Tibial nerve (tissue), 4 donors: Measurements from ENCODE around the gene PRKACB. TPM values are rescaled to one million over a fixed set of nuclear protein-coding genes. Genes with fewer than 3 reads are reported as not detected.

Experiments used
- DNase-seq, 2 donors: peaks; one replicate each; pipeline ENCODE4 v3.0.0-alpha.2; 2019; ENCODE audit warnings: low spot score in 2 of 2
- H3K27ac ChIP-seq, 4 donors: fragments of 200-600 bp; sonication (generic) in 3 of 4; one replicate each; pipeline ENCODE4 v1.5.1; 2017 to 2019; ENCODE audit warnings: mild to moderate bottlenecking in 1 of 4
- H3K27me3 ChIP-seq, 2 donors: fragments of 200-600 bp; sonication (generic) in 1 of 2; one replicate each; pipeline versions ENCODE4 v1.5.1 to v1.6.0; 2017 to 2019
- H3K36me3 ChIP-seq, 3 donors: fragments of 200-600 bp; sonication (generic); one replicate each; pipeline ENCODE4 v1.5.1; 2018 to 2019
- H3K4me1 ChIP-seq, 4 donors: fragments of 200-600 bp; sonication (generic) in 3 of 4; one replicate each; pipeline ENCODE4 v1.5.1; 2017 to 2019
- H3K4me3 ChIP-seq, 4 donors: fragments of 200-600 bp; sonication (generic) in 3 of 4; one replicate each; pipeline ENCODE4 v1.5.1; 2017 to 2019; ENCODE audit warnings: mild to moderate bottlenecking in 1 of 4, moderate library complexity in 1 of 4
- H3K9me3 ChIP-seq, 4 donors: fragments of 200-600 bp; sonication (generic) in 3 of 4; one replicate each; pipeline ENCODE4 v1.5.1; 2017 to 2019
- EP300 ChIP-seq, 2 donors: sonication (generic); formaldehyde crosslinking; IDR thresholded peaks; one replicate each; pipeline ENCODE4 v1.6.1; 2017; ENCODE audit warnings: antibody characterized with exemption in 2 of 2, mild to moderate bottlenecking in 1 of 2
- POLR2A ChIP-seq, 2 donors: fragments of 450-650 bp; IDR thresholded peaks; one replicate each; pipeline ENCODE4 v1.6.1; 2017; ENCODE audit warnings: antibody characterized with exemption in 2 of 2, mild to moderate bottlenecking in 2 of 2, moderate library complexity in 2 of 2
- WGBS, 2 donors: methylation state at CpG; one replicate each; pipeline ENCODE4 v1.1.5; 2018; 5-methylcytosine and 5-hydroxymethylcytosine counted together
- total RNA-seq, 4 donors: library from RNA; depleted of rRNA; stranded (reverse); fragments of >200 nt; gene quantifications; one replicate each; pipeline ENCODE4 v1.1.0, GENCODE V29; 2016
- TF ChIP-seq, protein P1 (sequence below), 5 experiments: fragments of 200-600 bp in 3 of 5; fragments of 450-650 bp in 2 of 5; sonication (generic) in 3 of 5; IDR thresholded peaks; one replicate each; pipeline ENCODE4 v1.5.1; 2016 to 2019; ENCODE audit warnings: antibody characterized with exemption in 5 of 5, mild to moderate bottlenecking in 3 of 5, moderate library complexity in 2 of 5

The PRKACB gene
- total RNA-seq, 4 donors from 2014 or later: 13.4 to 17.3 (median 15.3) TPM

DNA sequence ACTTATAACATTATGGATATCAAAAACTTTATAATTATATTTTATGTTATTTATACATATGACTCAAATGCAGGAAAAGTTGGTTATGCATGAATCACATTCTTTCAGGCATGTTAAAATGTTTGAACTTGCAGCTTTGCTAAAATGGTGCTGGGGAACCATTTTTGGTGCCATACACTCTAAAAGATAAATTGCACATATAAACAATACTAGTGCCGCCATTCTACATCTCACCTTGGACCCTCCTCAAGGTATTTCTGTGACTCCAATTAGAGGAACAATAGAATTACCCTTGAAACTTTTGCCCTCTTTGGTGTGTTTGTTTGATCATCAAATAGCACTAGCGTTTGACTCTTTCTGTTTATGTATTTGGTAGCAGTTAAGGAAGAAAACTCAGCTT lies 997 bp downstream of the PRKACB start:
- DNase-seq: no peak
- Histone ChIP-seq H3K9me3 (no peaks in the 10 kb centered on the region), H3K36me3 (no peaks in the 10 kb centered on the region), H3K27ac (peak overlapping the region in 3 of 4 donors; percentile 32 to 60 (median 59)), H3K27me3 (no peaks in the 10 kb centered on the region), H3K4me1 (peaks cover 0 to 10% (median 5%) of the 10 kb centered on the region in 4 donors), H3K4me3 (peak overlapping the region in 2 of 4 donors; percentile 24 to 27)
- WGBS, 2 donors: 80 to 88% methylated on average over 2 of the region's 2 CpGs
- TF ChIP-seq POLR2A (IDR thresholded peaks at IDR 0.05) (no peak), EP300 (IDR thresholded peaks at IDR 0.05) (no peak)
- TF ChIP-seq, protein P1, sequence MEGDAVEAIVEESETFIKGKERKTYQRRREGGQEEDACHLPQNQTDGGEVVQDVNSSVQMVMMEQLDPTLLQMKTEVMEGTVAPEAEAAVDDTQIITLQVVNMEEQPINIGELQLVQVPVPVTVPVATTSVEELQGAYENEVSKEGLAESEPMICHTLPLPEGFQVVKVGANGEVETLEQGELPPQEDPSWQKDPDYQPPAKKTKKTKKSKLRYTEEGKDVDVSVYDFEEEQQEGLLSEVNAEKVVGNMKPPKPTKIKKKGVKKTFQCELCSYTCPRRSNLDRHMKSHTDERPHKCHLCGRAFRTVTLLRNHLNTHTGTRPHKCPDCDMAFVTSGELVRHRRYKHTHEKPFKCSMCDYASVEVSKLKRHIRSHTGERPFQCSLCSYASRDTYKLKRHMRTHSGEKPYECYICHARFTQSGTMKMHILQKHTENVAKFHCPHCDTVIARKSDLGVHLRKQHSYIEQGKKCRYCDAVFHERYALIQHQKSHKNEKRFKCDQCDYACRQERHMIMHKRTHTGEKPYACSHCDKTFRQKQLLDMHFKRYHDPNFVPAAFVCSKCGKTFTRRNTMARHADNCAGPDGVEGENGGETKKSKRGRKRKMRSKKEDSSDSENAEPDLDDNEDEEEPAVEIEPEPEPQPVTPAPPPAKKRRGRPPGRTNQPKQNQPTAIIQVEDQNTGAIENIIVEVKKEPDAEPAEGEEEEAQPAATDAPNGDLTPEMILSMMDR (IDR thresholded peaks at IDR 0.05): no peak

DNA sequence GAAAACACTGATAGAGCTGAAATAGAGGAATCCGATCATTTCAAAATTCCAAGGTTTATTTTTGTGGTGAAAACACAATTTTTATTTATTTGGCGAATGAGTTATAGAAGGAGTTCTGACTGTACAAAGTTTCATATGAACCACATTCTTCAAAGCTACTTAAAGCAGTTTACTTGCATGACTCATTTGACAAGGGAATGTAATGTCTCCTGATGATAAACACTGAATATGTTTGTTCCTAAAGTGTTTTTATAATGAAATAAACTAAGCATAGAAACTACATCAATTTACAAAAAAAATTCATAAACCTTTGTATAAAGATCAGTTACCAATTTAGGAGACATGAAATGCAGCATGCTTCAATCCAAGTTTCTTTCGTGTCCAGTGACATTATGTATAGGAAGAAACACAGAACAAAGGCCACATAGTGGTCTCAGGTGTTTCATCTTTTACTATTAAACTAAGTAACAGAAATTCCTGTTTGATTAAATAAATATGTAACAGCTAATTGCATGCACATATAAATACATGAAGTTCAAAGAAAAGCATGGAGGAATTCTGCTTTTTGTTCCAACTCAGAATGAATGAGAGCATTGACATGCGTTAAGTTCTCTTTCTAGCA lies 2.5 kb downstream of the PRKACB start:
- Histone ChIP-seq H3K27ac (peak overlapping the region in 1 of 4 donors; percentile 60), H3K4me1 (peaks cover 0 to 9% (median 3%) of the 10 kb centered on the region in 4 donors), H3K4me3 (no peak overlapping the region), H3K36me3 (no peaks in the 10 kb centered on the region), H3K27me3 (no peaks in the 10 kb centered on the region), H3K9me3 (no peaks in the 10 kb centered on the region)
- TF ChIP-seq, protein P1 (IDR thresholded peaks at IDR 0.05): no peak
- no peak for TF ChIP-seq POLR2A (IDR thresholded peaks at IDR 0.05)
- TF ChIP-seq EP300 (IDR thresholded peaks at IDR 0.05): no peak
- no peak for DNase-seq
- 52% methylated on average over 4 of the region's 4 CpGs for WGBS, 2 donors

DNA sequence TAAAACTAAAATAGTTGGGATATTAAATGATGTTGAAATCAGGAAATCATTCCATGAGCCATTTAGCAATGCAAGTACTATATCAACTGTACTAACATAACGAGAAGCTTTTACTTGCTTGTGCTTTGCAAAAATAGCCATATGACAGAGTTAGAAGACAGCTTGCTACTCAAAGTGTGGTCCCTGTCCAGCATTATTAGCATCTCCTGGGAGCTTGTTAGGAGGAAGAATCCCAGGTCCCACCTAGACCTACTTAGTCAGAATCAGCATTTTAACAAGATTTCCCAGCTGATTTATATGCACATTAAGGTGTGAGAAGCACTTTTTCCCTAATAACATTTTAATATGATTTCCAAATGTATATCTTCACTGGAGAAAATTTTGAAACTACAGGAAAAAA lies 4.7 kb downstream of the PRKACB start:
- DNase-seq: no peak
- Histone ChIP-seq H3K36me3 (no peaks in the 10 kb centered on the region), H3K27me3 (no peaks in the 10 kb centered on the region), H3K4me3 (no peak overlapping the region), H3K4me1 (peaks cover 0 to 9% (median 3%) of the 10 kb centered on the region in 4 donors), H3K9me3 (no peaks in the 10 kb centered on the region), H3K27ac (no peak overlapping the region)
- TF ChIP-seq, protein P1 (IDR thresholded peaks at IDR 0.05): no peak
- TF ChIP-seq EP300 (IDR thresholded peaks at IDR 0.05) (no peak), POLR2A (IDR thresholded peaks at IDR 0.05) (no peak)
- WGBS, 2 donors: 81 to 83% methylated on average over 1 of the region's 1 CpG

DNA sequence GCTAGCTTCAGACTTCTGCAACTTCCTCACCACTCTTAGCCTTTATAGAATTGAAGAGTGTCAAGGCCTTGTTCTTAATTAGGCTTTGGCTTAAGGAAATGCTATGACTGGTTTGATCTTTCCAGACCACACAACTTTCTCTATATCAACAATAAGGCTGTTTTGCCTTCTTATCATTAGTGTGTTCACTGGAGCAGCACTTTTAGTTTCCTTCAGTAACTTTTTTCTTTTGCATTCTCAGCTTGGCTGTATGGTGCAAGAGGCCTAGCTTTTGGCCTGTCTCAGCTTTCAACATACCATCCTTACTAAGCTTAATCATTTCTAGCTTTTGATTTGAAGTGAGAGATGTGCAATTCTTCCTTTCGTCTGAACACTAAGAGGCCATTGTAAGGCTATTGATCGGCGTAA lies 8.6 kb downstream of the PRKACB start:
- Histone ChIP-seq H3K27ac (no peak overlapping the region), H3K27me3 (no peaks in the 10 kb centered on the region), H3K4me3 (no peak overlapping the region), H3K4me1 (peaks cover 0 to 5% (median 0%) of the 10 kb centered on the region in 4 donors), H3K36me3 (no peaks in the 10 kb centered on the region), H3K9me3 (no peaks in the 10 kb centered on the region)
- no peak for TF ChIP-seq EP300 (IDR thresholded peaks at IDR 0.05)
- TF ChIP-seq, protein P1 (IDR thresholded peaks at IDR 0.05): no peak
- no peak for TF ChIP-seq POLR2A (IDR thresholded peaks at IDR 0.05)
- WGBS, 2 donors: 86 to 97% methylated on average over 3 of the region's 3 CpGs
- no peak for DNase-seq

DNA sequence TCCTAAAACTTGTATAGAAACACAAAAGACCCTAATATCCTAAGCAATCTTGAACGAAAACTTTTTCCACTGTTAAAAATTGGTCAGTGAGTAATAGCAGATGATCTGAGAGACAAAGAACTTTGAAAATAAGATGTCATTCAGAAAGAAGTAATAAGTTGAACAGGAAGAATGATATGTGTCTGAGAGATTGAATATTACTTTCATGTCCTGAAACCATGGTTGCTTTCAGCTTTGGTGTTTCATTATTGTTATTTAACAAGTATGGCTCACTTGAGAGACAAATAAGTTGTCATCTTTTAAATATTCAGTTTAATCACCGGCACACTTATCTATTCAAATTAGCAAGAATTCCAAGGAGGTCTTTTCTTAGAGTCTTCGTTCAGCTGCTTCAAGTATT lies 11.4 kb downstream of the PRKACB start:
- 91 to 94% methylated on average over 3 of the region's 3 CpGs for WGBS, 2 donors

More for the DNA sequence above, 11.4 kb downstream of the PRKACB start:
- no peak overlapping the region for H3K4me3 ChIP-seq
- H3K9me3 ChIP-seq: no peaks in the 10 kb centered on the region
- no peaks in the 10 kb centered on the region for H3K27me3 ChIP-seq
- no peak for DNase-seq
- H3K27ac ChIP-seq: no peak overlapping the region
- H3K36me3 ChIP-seq: no peaks in the 10 kb centered on the region
- peaks cover 0 to 5% (median 0%) of the 10 kb centered on the region in 4 donors for H3K4me1 ChIP-seq
- TF ChIP-seq EP300 (IDR thresholded peaks at IDR 0.05): no peak
- TF ChIP-seq, protein P1 (IDR thresholded peaks at IDR 0.05): no peak
- no peak for TF ChIP-seq POLR2A (IDR thresholded peaks at IDR 0.05)
